Stomach (tissue), 9 donors: ENCODE results near the gene ANKRD44. TPM values are rescaled to one million over a fixed set of nuclear protein-coding genes. Genes with fewer than 3 reads are reported as not detected.

ENCODE experiments used
- DNase-seq, 2 donors: peaks; one replicate each; pipeline versions ENCODE4 v3.0.0 to v3.0.0-alpha.2; 2013 to 2019
- H3K27ac ChIP-seq, 5 donors: fragments of 200-600 bp in 4 of 5; sonication (generic) in 4 of 5; one replicate each; pipeline ENCODE4 v1.5.1; 2013 to 2019; ENCODE audit warnings: mild to moderate bottlenecking in 1 of 5, moderate library complexity in 1 of 5
- H3K27me3 ChIP-seq, 3 donors: fragments of 200-600 bp; sonication (generic); one replicate each; pipeline ENCODE4 v1.5.1; 2017 to 2019; ENCODE audit warnings: mixed run types in 1 of 3
- H3K36me3 ChIP-seq, 4 donors: fragments of 200-600 bp; sonication (generic); 1 replicate in 3 of 4; 2 replicates in 1 of 4; pipeline ENCODE4 v1.5.1; 2016 to 2019
- H3K4me1 ChIP-seq, 4 donors: fragments of 200-600 bp; sonication (generic); one replicate each; pipeline ENCODE4 v1.5.1; 2016 to 2019
- H3K4me3 ChIP-seq, 4 donors: fragments of 200-600 bp; sonication (generic) in 3 of 4; one replicate each; pipeline ENCODE4 v1.5.1; 2016 to 2019; ENCODE audit warnings: mild to moderate bottlenecking in 1 of 4
- H3K9me3 ChIP-seq, 4 donors: fragments of 200-600 bp; sonication (generic); one replicate each; pipeline ENCODE4 v1.5.1; 2016 to 2019
- EP300 ChIP-seq: sonication (generic); formaldehyde crosslinking; IDR thresholded peaks from one replicate; pipeline ENCODE4 v1.6.1; 2017; ENCODE audit warnings: antibody characterized with exemption
- POLR2A ChIP-seq, 4 donors: fragments of 450-650 bp; IDR thresholded peaks; one replicate each; pipeline ENCODE4 v1.6.1; 2016; ENCODE audit warnings: antibody characterized with exemption in 4 of 4, control low read depth in 2 of 4, mild to moderate bottlenecking in 1 of 4, moderate library complexity in 1 of 4
- POLR2AphosphoS5 ChIP-seq, 3 donors: sonication (generic); formaldehyde crosslinking; IDR thresholded peaks; one replicate each; pipeline ENCODE4 v1.6.1; 2016; ENCODE audit warnings: antibody characterized with exemption in 3 of 3
- WGBS, 5 donors: extraction: QIAGEN DNeasy Blood & Tissue Kit in 3 of 5; methylation state at CpG; one replicate each; pipeline versions ENCODE4 v1.1.5 to v1.1.7; 2013 to 2018; 5-methylcytosine and 5-hydroxymethylcytosine counted together
- intact Hi-C: fragments of 100-400 bp; cut with DNase I; formaldehyde crosslinking; loops from one replicate; pipeline ENCODE4 v1.15.1; 2023; ENCODE audit warnings: low total_unique reads
- polyA plus RNA-seq, 3 donors: library from polyadenylated mRNA; stranded (reverse); fragments of 200-250 nt; gene quantifications; one replicate each; pipeline ENCODE4 v1.2.3, GENCODE V29; 2013
- total RNA-seq, 5 donors: library from RNA; depleted of rRNA; stranded (reverse); fragments of >200 nt; gene quantifications; one replicate each; pipeline versions ENCODE4 v1.1.0 to v1.2.3, GENCODE V29; 2014 to 2016
- TF ChIP-seq, protein P1 (sequence below), 7 experiments: fragments of 450-650 bp in 4 of 7; fragments of 200-600 bp in 3 of 7; sonication (generic) in 3 of 7; IDR thresholded peaks; one replicate each; pipeline ENCODE4 v1.5.1; 2016 to 2019; ENCODE audit warnings: antibody characterized with exemption in 7 of 7, control low read depth in 2 of 7, mild to moderate bottlenecking in 1 of 7
- donor health status: healthy with polysubstance abuse.
- donor health status: Bipolar disorder and iron deficiency.
- donor health status: healthy.

ANKRD44 gene
- total and polyA plus RNA-seq, 8 donors: 1.2 to 58.4 (median 7.0) TPM

GRCh38 chr2:196990788-196991461 is 319.7 kb downstream of the ANKRD44 start:
- intact Hi-C loops: no loop called here
- Histone ChIP-seq H3K27me3 (no peaks in the 10 kb centered on the region), H3K36me3 (peaks cover 8 to 44% (median 40%) of the 10 kb centered on the region in 4 donors), H3K4me3 (no peak overlapping the region), H3K27ac (no peak overlapping the region), H3K4me1 (peaks cover 0 to 22% (median 14%) of the 10 kb centered on the region in 4 donors), H3K9me3 (no peaks in the 10 kb centered on the region)
- WGBS, 5 donors: 93 to 95% (median 94%) methylated on average over 10 of the region's 10 CpGs
- TF ChIP-seq, protein P1, sequence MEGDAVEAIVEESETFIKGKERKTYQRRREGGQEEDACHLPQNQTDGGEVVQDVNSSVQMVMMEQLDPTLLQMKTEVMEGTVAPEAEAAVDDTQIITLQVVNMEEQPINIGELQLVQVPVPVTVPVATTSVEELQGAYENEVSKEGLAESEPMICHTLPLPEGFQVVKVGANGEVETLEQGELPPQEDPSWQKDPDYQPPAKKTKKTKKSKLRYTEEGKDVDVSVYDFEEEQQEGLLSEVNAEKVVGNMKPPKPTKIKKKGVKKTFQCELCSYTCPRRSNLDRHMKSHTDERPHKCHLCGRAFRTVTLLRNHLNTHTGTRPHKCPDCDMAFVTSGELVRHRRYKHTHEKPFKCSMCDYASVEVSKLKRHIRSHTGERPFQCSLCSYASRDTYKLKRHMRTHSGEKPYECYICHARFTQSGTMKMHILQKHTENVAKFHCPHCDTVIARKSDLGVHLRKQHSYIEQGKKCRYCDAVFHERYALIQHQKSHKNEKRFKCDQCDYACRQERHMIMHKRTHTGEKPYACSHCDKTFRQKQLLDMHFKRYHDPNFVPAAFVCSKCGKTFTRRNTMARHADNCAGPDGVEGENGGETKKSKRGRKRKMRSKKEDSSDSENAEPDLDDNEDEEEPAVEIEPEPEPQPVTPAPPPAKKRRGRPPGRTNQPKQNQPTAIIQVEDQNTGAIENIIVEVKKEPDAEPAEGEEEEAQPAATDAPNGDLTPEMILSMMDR (IDR thresholded peaks at IDR 0.05): no peak
- no peak for TF ChIP-seq POLR2AphosphoS5 (IDR thresholded peaks at IDR 0.05)
- no peak for TF ChIP-seq EP300
- no peak for TF ChIP-seq POLR2A (IDR thresholded peaks at IDR 0.05)
- DNase-seq: no peak

DNA sequence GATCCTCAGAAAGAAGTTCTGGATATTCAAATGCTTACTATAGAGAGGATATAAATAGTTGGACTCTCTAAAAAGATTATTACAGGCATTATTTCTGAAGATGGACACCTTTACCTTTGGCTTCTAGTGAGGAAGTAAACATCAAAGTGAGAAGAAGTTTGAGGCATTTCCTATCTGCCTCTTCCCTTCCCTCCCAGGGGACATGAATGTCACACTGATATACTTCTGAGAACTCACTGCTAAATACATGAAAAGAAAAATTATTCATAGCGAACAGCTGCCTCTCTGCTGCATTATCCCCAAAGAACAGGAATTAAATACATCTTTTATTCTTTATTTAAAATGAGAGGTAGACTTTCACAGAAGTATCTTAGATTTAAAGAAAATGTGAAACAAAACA is 320.5 kb downstream of the ANKRD44 start:
- intact Hi-C loops: no loop called here
- Histone ChIP-seq H3K36me3 (peaks cover 6 to 38% (median 36%) of the 10 kb centered on the region in 4 donors), H3K4me1 (peaks cover 0 to 22% (median 14%) of the 10 kb centered on the region in 4 donors), H3K4me3 (no peak overlapping the region), H3K9me3 (no peaks in the 10 kb centered on the region), H3K27me3 (no peaks in the 10 kb centered on the region), H3K27ac (no peak overlapping the region)
- TF ChIP-seq, protein P1 (IDR thresholded peaks at IDR 0.05): no peak
- no peak for TF ChIP-seq POLR2AphosphoS5 (IDR thresholded peaks at IDR 0.05)
- TF ChIP-seq POLR2A (IDR thresholded peaks at IDR 0.05): no peak
- TF ChIP-seq EP300: no peak
- 80 to 100% (median 97%) methylated on average over 1 of the region's 1 CpG for WGBS, 5 donors
- no peak for DNase-seq

DNA sequence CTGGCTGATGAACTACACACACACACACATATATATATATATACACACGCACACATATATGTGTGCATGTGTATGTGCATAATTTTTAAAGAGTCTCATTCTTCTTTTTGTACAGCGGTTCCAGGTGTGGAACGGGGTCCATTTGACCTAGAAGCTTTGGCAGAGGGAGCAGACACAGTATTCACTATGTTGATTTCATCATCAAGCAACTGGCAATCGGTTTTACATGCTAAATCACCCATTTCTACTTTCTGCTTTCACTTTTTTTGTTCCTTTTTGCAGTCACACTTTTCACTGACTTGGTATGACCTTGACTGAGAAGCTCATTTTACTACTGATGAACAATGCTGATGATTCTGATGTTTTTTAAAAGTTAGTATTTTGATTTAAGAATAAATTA is 321.1 kb downstream of the ANKRD44 start:
- H3K4me1 ChIP-seq: peaks cover 0 to 22% (median 14%) of the 10 kb centered on the region in 4 donors
- H3K27ac ChIP-seq: no peak overlapping the region
- WGBS, 5 donors: 77 to 92% (median 87%) methylated on average over 4 of the region's 4 CpGs
- TF ChIP-seq EP300: no peak
- TF ChIP-seq, protein P1 (IDR thresholded peaks at IDR 0.05): no peak
- TF ChIP-seq POLR2AphosphoS5 (IDR thresholded peaks at IDR 0.05): no peak
- TF ChIP-seq POLR2A (IDR thresholded peaks at IDR 0.05): no peak
- peaks cover 3 to 32% (median 30%) of the 10 kb centered on the region in 4 donors for H3K36me3 ChIP-seq
- H3K4me3 ChIP-seq: no peak overlapping the region
- H3K27me3 ChIP-seq: no peaks in the 10 kb centered on the region
- no peak for DNase-seq
- H3K9me3 ChIP-seq: no peaks in the 10 kb centered on the region
- intact Hi-C loops: no loop called here

- intact Hi-C loops: no loop called here
- no peak for DNase-seq
- no peaks in the 10 kb centered on the region for H3K9me3 ChIP-seq
- H3K36me3 ChIP-seq: peaks cover 3 to 24% (median 23%) of the 10 kb centered on the region in 4 donors
- H3K27me3 ChIP-seq: no peaks in the 10 kb centered on the region
- WGBS, 5 donors: 78 to 87% (median 81%) methylated on average over 5 of the region's 5 CpGs
- peaks cover 0 to 22% (median 14%) of the 10 kb centered on the region in 4 donors for H3K4me1 ChIP-seq
- TF ChIP-seq EP300: no peak
- TF ChIP-seq POLR2AphosphoS5 (IDR thresholded peaks at IDR 0.05): no peak
- TF ChIP-seq, protein P1 (IDR thresholded peaks at IDR 0.05): no peak
- no peak for TF ChIP-seq POLR2A (IDR thresholded peaks at IDR 0.05)
- H3K27ac ChIP-seq: peak overlapping the region in 3 of 5 donors; percentile 3 to 78 (median 57)
- H3K4me3 ChIP-seq: no peak overlapping the region
Measured at GRCh38 chr2:196988639-196989038, 321.9 kb downstream of the ANKRD44 start.
